Erythroblast (primary cell): ENCODE measurements around the gene AGBL4.

ENCODE experiments used
- GATA1 ChIP-seq: IDR thresholded peaks from 2 replicates; pipeline ENCODE4 v1.6.1; 2011; ENCODE audit warnings: low read depth, mild to moderate bottlenecking, control low read depth, low read length, moderate library complexity
- POLR2A ChIP-seq: IDR thresholded peaks from 2 replicates; pipeline ENCODE4 v1.6.1; 2011; ENCODE audit warnings: mild to moderate bottlenecking, low read length

GRCh38 chr1:48775831-48776392, 1247.8 kb downstream of the AGBL4 start:
- TF ChIP-seq POLR2A (no peak), GATA1 (no peak)
